Hepatocyte (in vitro differentiated cells): Measurements from ENCODE around the gene ZNF814. TPM values are rescaled to one million over a fixed set of nuclear protein-coding genes. Genes with fewer than 3 reads are reported as not detected.
A peak's percentile ranks its signal among the peaks of the same experiment; 100 is the strongest.
"Not testable (repeated sequence)": the region's sequence is repeated elsewhere in the genome, so short reads cannot be mapped to it uniquely, and the experiment has no call there.

Experiments
- DNase-seq: peaks from one replicate; pipeline ENCODE4 v3.0.0-alpha.2; 2016; ENCODE audit warnings: low spot score
- H2AFZ ChIP-seq: fragments of 200-600 bp; sonication (generic); 2 replicates; pipeline ENCODE4 v1.6.0; 2016; ENCODE audit warnings: antibody characterized with exemption, mild to moderate bottlenecking
- H3K27ac ChIP-seq: fragments of 200-600 bp; sonication (generic); 2 replicates; pipeline ENCODE4 v1.5.1; 2016; ENCODE audit warnings: mild to moderate bottlenecking
- H3K27me3 ChIP-seq: fragments of 200-600 bp; sonication (generic); 2 replicates; pipeline ENCODE4 v1.6.1; 2016
- H3K36me3 ChIP-seq: fragments of 200-600 bp; sonication (generic); replicated peaks from 2 replicates; pipeline ENCODE4 v1.5.1; 2016; ENCODE audit warnings: low read depth; ENCODE audit not compliant: insufficient read depth
- H3K4me1 ChIP-seq: fragments of 200-600 bp; sonication (generic); 2 replicates; pipeline ENCODE4 v1.5.1; 2016; ENCODE audit warnings: mild to moderate bottlenecking, moderate library complexity; ENCODE audit not compliant: insufficient read depth
- H3K4me2 ChIP-seq: fragments of 200-600 bp; sonication (generic); 2 replicates; pipeline ENCODE4 v1.6.0; 2016
- H3K4me3 ChIP-seq: fragments of 200-600 bp; sonication (generic); 2 replicates; pipeline ENCODE4 v1.5.1; 2016; ENCODE audit warnings: mild to moderate bottlenecking
- H3K79me2 ChIP-seq: fragments of 200-600 bp; sonication (generic); 2 replicates; pipeline ENCODE4 v1.6.0; 2017; ENCODE audit warnings: mild to moderate bottlenecking
- H3K9me2 ChIP-seq: fragments of 200-600 bp; sonication (generic); replicated peaks from 2 replicates; pipeline ENCODE4 v1.6.0; 2017; ENCODE audit warnings: mild to moderate bottlenecking; ENCODE audit not compliant: insufficient read depth
- H3K9me3 ChIP-seq: fragments of 200-600 bp; sonication (generic); 2 replicates; pipeline ENCODE4 v1.5.1; 2016; ENCODE audit warnings: low read depth, mild to moderate bottlenecking
- H4K20me1 ChIP-seq: fragments of 200-600 bp; sonication (generic); 2 replicates; pipeline ENCODE4 v1.6.0; 2016; ENCODE audit warnings: mild to moderate bottlenecking; ENCODE audit not compliant: insufficient read depth, poor library complexity, severe bottlenecking
- CTCF ChIP-seq: fragments of 200-600 bp; sonication (generic); IDR thresholded peaks from 2 replicates; pipeline ENCODE4 v1.5.1; 2016; ENCODE audit warnings: antibody characterized with exemption, mild to moderate bottlenecking; ENCODE audit not compliant: poor library complexity
- EZH2 ChIP-seq: fragments of 200-600 bp; sonication (generic); IDR thresholded peaks from 2 replicates; pipeline ENCODE4 v1.6.1; 2016; ENCODE audit warnings: antibody characterized with exemption, mild to moderate bottlenecking, borderline replicate concordance
- EZH2phosphoT487 ChIP-seq: fragments of 200-600 bp; sonication (generic); IDR thresholded peaks from one replicate; pipeline ENCODE4 v1.6.1; 2018; ENCODE audit warnings: antibody characterized with exemption, mild to moderate bottlenecking, low read depth, moderate library complexity; ENCODE audit not compliant: unreplicated experiment, severe bottlenecking
- WGBS: methylation state at CpG from one replicate; pipeline ENCODE4 v1.1.6; 2016; ENCODE audit warnings: low lambda C conversion rate; ENCODE audit errors: missing lambda C conversion rate; 5-methylcytosine and 5-hydroxymethylcytosine counted together
- polyA plus RNA-seq: library from polyadenylated mRNA; unstranded; fragments of >200 nt; fragmentation: Nextera tagmentation; extraction: Ambion mirVana; gene quantifications from 2 replicates; pipeline ENCODE4 v1.2.1, GENCODE V29; 2016
- total RNA-seq: library from RNA; depleted of rRNA; stranded (reverse); fragments of >200 nt; gene quantifications from 2 replicates; pipeline ENCODE4 v1.2.3, GENCODE V29; 2014

The ZNF814 gene
- total and polyA plus RNA-seq, 2 experiments from 2014 or later: 16.1 to 19.2 TPM

- 79% methylated on average over 6 of the region's 6 CpGs for WGBS
- TF ChIP-seq EZH2: no peak
- no peak for TF ChIP-seq EZH2phosphoT487
- TF ChIP-seq CTCF: no peak
- no peak overlapping the region for H3K4me2 ChIP-seq
- H3K79me2 ChIP-seq: peaks cover 86% of the 10 kb centered on the region
- no peaks in the 10 kb centered on the region for H3K36me3 ChIP-seq
- no peak overlapping the region for H3K4me3 ChIP-seq
- peaks cover 20% of the 10 kb centered on the region for H4K20me1 ChIP-seq
- no peaks in the 10 kb centered on the region for H3K9me2 ChIP-seq
- H2AFZ ChIP-seq: no peak overlapping the region
- H3K27ac ChIP-seq: no peak overlapping the region
- no peaks in the 10 kb centered on the region for H3K9me3 ChIP-seq
- no peaks in the 10 kb centered on the region for H3K27me3 ChIP-seq
- H3K4me1 ChIP-seq: no peaks in the 10 kb centered on the region
- DNase-seq: no peak
Measured at GRCh38 chr19:57841122-57841763, 47.6 kb downstream of the ZNF814 start.

GRCh38 chr19:57838622-57839191, 50.1 kb downstream of the ZNF814 start:
- Histone ChIP-seq H4K20me1 (peaks cover 17% of the 10 kb centered on the region), H3K79me2 (peaks cover 62% of the 10 kb centered on the region)
- not testable (repeated sequence) for H3K9me3 ChIP-seq, DNase-seq, H3K27ac ChIP-seq, H2AFZ ChIP-seq, H3K27me3 ChIP-seq, H3K9me2 ChIP-seq, H3K36me3 ChIP-seq, H3K4me1 ChIP-seq, H3K4me2 ChIP-seq, H3K4me3 ChIP-seq
- 91% methylated on average over 5 of the region's 5 CpGs for WGBS

GRCh38 chr19:57836991-57837390, 51.8 kb downstream of the ZNF814 start:
- not testable (repeated sequence) for H3K9me2 ChIP-seq, H3K27ac ChIP-seq, H2AFZ ChIP-seq, H3K4me3 ChIP-seq, H3K27me3 ChIP-seq, H3K9me3 ChIP-seq, DNase-seq, H3K36me3 ChIP-seq, H3K4me1 ChIP-seq, H4K20me1 ChIP-seq, H3K4me2 ChIP-seq
- H3K79me2 ChIP-seq: peaks cover 55% of the 10 kb centered on the region
- 97% methylated on average over 5 of the region's 5 CpGs for WGBS

GRCh38 chr19:57830071-57830602, 58.7 kb downstream of the ZNF814 start, which contains the start of gene ZNF587B:
Gene ZNF587B (plus strand): TSS chr19:57830299. CDS start chr19:57830529, 230 bp downstream.
- 6% methylated on average over 22 of the region's 22 CpGs for WGBS
- peak; percentile 90 for DNase-seq
- Histone ChIP-seq H3K79me2 (peaks cover 66% of the 10 kb centered on the region), H3K4me2 (peak within 1 kb of the TSS; percentile 86), H4K20me1 (no peaks in the 10 kb centered on the region), H3K4me3 (peak within 1 kb of the TSS; percentile 46), H2AFZ (peak within 1 kb of the TSS; percentile 41), H3K36me3 (no peaks in the 10 kb centered on the region), H3K9me3 (no peaks in the 10 kb centered on the region), H3K9me2 (no peaks in the 10 kb centered on the region), H3K27ac (peak within 1 kb of the TSS; percentile 94), H3K4me1 (peaks cover 23% of the 10 kb centered on the region), H3K27me3 (no peaks in the 10 kb centered on the region)
- TF ChIP-seq CTCF: peak; percentile 45
- TF ChIP-seq EZH2phosphoT487: no peak
- TF ChIP-seq EZH2: no peak
